Body of pancreas (tissue), 4 donors: ENCODE data around the gene SLC34A3.

Experiments used
- POLR2A ChIP-seq, 3 donors: fragments of 450-650 bp; IDR thresholded peaks; one replicate each; pipeline ENCODE4 v1.6.1; 2016; ENCODE audit warnings: antibody characterized with exemption in 3 of 3, mild to moderate bottlenecking in 2 of 3
- TF ChIP-seq, protein P1 (sequence below), 7 experiments: fragments of 450-650 bp in 4 of 7; fragments of 200-600 bp in 3 of 7; sonication (generic) in 3 of 7; IDR thresholded peaks; one replicate each; pipeline ENCODE4 v1.5.1; 2016 to 2019; ENCODE audit warnings: antibody characterized with exemption in 7 of 7

- no peak for TF ChIP-seq POLR2A (IDR thresholded peaks at IDR 0.05)
- TF ChIP-seq, protein P1, sequence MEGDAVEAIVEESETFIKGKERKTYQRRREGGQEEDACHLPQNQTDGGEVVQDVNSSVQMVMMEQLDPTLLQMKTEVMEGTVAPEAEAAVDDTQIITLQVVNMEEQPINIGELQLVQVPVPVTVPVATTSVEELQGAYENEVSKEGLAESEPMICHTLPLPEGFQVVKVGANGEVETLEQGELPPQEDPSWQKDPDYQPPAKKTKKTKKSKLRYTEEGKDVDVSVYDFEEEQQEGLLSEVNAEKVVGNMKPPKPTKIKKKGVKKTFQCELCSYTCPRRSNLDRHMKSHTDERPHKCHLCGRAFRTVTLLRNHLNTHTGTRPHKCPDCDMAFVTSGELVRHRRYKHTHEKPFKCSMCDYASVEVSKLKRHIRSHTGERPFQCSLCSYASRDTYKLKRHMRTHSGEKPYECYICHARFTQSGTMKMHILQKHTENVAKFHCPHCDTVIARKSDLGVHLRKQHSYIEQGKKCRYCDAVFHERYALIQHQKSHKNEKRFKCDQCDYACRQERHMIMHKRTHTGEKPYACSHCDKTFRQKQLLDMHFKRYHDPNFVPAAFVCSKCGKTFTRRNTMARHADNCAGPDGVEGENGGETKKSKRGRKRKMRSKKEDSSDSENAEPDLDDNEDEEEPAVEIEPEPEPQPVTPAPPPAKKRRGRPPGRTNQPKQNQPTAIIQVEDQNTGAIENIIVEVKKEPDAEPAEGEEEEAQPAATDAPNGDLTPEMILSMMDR (IDR thresholded peaks at IDR 0.05), result no peak
Observed at GRCh38 chr9:137218212-137218753, 12.4 kb upstream of the SLC34A3 start.
